ENCODE results near the gene TMCC1.

GRCh38 chr3:129936757-129937156 lies 43.2 kb upstream of the TMCC1 start:
- TF ChIP-seq POLR2A (IDR thresholded peaks at IDR 0.05; ENCODE audit: low read length) (no peak), GATA1 (IDR thresholded peaks at IDR 0.05; ENCODE audit: low read depth, low read length) (no peak)
